ENCODE data around the gene RAD51B.

RAD51B gene

DNA sequence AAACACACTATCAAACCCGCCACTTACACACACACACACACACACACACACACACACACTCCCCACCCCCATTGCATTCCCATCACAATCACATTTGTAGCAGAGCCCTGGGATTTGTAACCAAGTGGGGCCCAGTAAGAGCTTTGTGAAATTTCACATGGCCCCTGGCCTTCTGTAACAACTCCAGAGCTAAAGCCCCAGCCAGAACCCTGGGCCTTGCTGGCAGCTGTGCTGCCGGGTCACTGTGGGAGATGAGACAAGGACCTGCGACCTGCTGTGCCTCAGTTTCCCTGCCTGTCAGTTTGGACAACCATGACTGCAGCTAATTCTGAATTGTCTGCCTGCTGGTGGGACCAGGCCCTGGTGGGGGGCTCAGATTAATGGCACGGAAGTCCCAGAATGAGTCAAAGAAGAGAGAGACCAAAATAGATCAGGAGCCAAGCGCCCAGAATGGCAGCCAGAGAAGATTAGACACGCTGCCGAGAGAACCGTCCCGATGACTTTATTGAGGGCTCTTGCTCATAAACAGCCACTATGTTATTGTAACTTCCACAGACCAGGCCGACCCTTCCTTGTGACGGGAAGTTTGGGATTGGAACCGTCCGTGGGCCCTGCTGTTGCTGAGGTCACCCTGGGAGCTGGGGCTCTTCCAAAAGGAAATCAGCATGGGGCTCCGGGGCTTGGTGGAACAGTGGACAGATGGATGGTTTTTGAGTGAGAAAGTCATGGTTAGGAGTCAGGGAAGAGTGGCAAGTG is 850.2 kb downstream of the RAD51B start:
- no peak for DNase-seq
- Histone ChIP-seq H3K79me2 (ENCODE audit: low read length) (no peaks in the 10 kb centered on the region), H3F3A (ENCODE audit: insufficient read depth, low read length) (no peaks in the 10 kb centered on the region), H3K4me3 (ENCODE audit: low read length) (no peak overlapping the region), H3K4me2 (ENCODE audit: low read depth, low read length) (no peak overlapping the region), H3K9me2 (replicated peaks; ENCODE audit: insufficient read depth, low read length) (no peaks in the 10 kb centered on the region), H3K27ac (ENCODE audit: low read length) (no peak overlapping the region), H4K20me1 (ENCODE audit: insufficient read depth, low read length) (no peaks in the 10 kb centered on the region), H3K9ac (ENCODE audit: low read length) (no peak overlapping the region), H3K4me1 (ENCODE audit: low read length) (no peaks in the 10 kb centered on the region), H3K27me3 (replicated peaks; ENCODE audit: insufficient read depth, low read length) (no peaks in the 10 kb centered on the region), H3K9me3 (replicated peaks; ENCODE audit: insufficient read depth, low read length) (no peaks in the 10 kb centered on the region), H3K36me3 (replicated peaks; ENCODE audit: insufficient read depth, low read length) (no peaks in the 10 kb centered on the region), H2AFZ (ENCODE audit: low read length) (no peak overlapping the region)
- TF ChIP-seq EZH2phosphoT487 (IDR thresholded peaks at IDR 0.05; ENCODE audit: low read length), result no peak
- no peak for TF ChIP-seq EZH2 (optimal IDR thresholded peaks at IDR 0.05; ENCODE audit: low read depth, low read length)
- no peak for TF ChIP-seq CTCF (IDR thresholded peaks at IDR 0.05; ENCODE audit: low read length)

DNA sequence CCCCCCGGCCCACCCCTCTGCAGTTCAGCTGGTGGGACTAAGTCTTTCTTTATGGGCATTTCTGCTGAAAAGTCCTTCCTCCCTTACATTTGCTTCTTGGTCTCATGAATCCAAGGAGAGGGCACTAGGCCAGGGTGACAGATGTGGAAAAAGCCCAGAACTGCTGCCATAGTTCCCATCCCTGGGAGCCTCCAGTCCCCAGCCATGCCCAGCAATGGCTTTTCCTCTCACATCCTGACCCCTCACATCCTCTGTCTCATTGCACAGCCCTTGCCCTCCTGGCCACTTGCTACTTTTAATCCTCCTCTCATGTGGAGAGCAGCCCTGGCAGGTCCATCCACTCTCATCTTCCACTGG is 850.8 kb downstream of the RAD51B start:
- no peaks in the 10 kb centered on the region for H3K4me1 ChIP-seq (ENCODE audit: low read length)
- no peak overlapping the region for H3K4me2 ChIP-seq (ENCODE audit: low read depth, low read length)
- DNase-seq, result no peak
- TF ChIP-seq EZH2 (optimal IDR thresholded peaks at IDR 0.05; ENCODE audit: low read depth, low read length) (no peak), CTCF (IDR thresholded peaks at IDR 0.05; ENCODE audit: low read length) (no peak), EZH2phosphoT487 (IDR thresholded peaks at IDR 0.05; ENCODE audit: low read length) (no peak)
- H2AFZ ChIP-seq (ENCODE audit: low read length), result no peak overlapping the region
- H3K4me3 ChIP-seq (ENCODE audit: low read length), result no peak overlapping the region
- no peaks in the 10 kb centered on the region for H3K27me3 ChIP-seq (replicated peaks; ENCODE audit: insufficient read depth, low read length)
- no peak overlapping the region for H3K27ac ChIP-seq (ENCODE audit: low read length)
- no peak overlapping the region for H3K9ac ChIP-seq (ENCODE audit: low read length)
- H3K79me2 ChIP-seq (ENCODE audit: low read length), result no peaks in the 10 kb centered on the region
- H3F3A ChIP-seq (ENCODE audit: insufficient read depth, low read length), result no peaks in the 10 kb centered on the region
- no peaks in the 10 kb centered on the region for H3K36me3 ChIP-seq (replicated peaks; ENCODE audit: insufficient read depth, low read length)
- H4K20me1 ChIP-seq (ENCODE audit: insufficient read depth, low read length), result no peaks in the 10 kb centered on the region
- H3K9me2 ChIP-seq (replicated peaks; ENCODE audit: insufficient read depth, low read length), result no peaks in the 10 kb centered on the region
- no peaks in the 10 kb centered on the region for H3K9me3 ChIP-seq (replicated peaks; ENCODE audit: insufficient read depth, low read length)

DNA sequence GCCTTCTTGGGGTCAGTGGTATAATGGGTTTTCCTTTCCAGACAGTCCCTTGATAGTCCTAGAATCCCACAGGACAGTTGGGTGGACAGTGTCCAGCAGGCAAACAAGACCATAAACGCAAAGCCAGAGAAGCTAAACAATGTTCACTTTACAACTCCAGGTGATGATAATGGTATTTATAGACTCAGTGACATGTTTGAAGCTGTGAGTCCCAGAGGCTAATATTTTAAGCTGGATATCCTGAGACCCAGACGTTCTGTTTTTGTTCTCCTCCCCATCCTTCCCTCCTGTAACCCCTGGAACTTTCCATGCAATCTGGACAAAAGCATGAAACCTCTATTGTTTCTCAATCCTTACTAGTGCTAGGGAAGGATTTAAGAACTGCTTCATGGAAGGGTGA is 852.3 kb downstream of the RAD51B start:
- Histone ChIP-seq H3K9ac (ENCODE audit: low read length) (no peak overlapping the region), H3K27ac (ENCODE audit: low read length) (no peak overlapping the region), H3K36me3 (replicated peaks; ENCODE audit: insufficient read depth, low read length) (no peaks in the 10 kb centered on the region), H3K4me3 (ENCODE audit: low read length) (no peak overlapping the region), H3K79me2 (ENCODE audit: low read length) (no peaks in the 10 kb centered on the region), H3K9me3 (replicated peaks; ENCODE audit: insufficient read depth, low read length) (no peaks in the 10 kb centered on the region), H3K4me2 (ENCODE audit: low read depth, low read length) (no peak overlapping the region), H3K4me1 (ENCODE audit: low read length) (no peaks in the 10 kb centered on the region), H3K9me2 (replicated peaks; ENCODE audit: insufficient read depth, low read length) (no peaks in the 10 kb centered on the region), H2AFZ (ENCODE audit: low read length) (no peak overlapping the region), H4K20me1 (ENCODE audit: insufficient read depth, low read length) (no peaks in the 10 kb centered on the region), H3K27me3 (replicated peaks; ENCODE audit: insufficient read depth, low read length) (no peaks in the 10 kb centered on the region), H3F3A (ENCODE audit: insufficient read depth, low read length) (no peaks in the 10 kb centered on the region)
- no peak for TF ChIP-seq CTCF (IDR thresholded peaks at IDR 0.05; ENCODE audit: low read length)
- no peak for TF ChIP-seq EZH2 (optimal IDR thresholded peaks at IDR 0.05; ENCODE audit: low read depth, low read length)
- no peak for TF ChIP-seq EZH2phosphoT487 (IDR thresholded peaks at IDR 0.05; ENCODE audit: low read length)
- no peak for DNase-seq
